PC-9 (cell line): ENCODE data around the gene KPNA2.

ENCODE experiments used
- EZH2 ChIP-seq: fragments of 200-600 bp; sonication (generic); IDR thresholded peaks from 2 replicates; pipeline ENCODE4 v1.8.0; 2017; ENCODE audit warnings: antibody characterized with exemption, low read depth
- TF ChIP-seq, protein P1 (sequence below): fragments of 200-600 bp; sonication (generic); conservative IDR thresholded peaks from 2 replicates; pipeline ENCODE4 v1.6.1; 2017; ENCODE audit warnings: mixed run types, antibody characterized with exemption, mild to moderate bottlenecking, moderate library complexity

- TF ChIP-seq, protein P1, sequence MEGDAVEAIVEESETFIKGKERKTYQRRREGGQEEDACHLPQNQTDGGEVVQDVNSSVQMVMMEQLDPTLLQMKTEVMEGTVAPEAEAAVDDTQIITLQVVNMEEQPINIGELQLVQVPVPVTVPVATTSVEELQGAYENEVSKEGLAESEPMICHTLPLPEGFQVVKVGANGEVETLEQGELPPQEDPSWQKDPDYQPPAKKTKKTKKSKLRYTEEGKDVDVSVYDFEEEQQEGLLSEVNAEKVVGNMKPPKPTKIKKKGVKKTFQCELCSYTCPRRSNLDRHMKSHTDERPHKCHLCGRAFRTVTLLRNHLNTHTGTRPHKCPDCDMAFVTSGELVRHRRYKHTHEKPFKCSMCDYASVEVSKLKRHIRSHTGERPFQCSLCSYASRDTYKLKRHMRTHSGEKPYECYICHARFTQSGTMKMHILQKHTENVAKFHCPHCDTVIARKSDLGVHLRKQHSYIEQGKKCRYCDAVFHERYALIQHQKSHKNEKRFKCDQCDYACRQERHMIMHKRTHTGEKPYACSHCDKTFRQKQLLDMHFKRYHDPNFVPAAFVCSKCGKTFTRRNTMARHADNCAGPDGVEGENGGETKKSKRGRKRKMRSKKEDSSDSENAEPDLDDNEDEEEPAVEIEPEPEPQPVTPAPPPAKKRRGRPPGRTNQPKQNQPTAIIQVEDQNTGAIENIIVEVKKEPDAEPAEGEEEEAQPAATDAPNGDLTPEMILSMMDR = no peak
- TF ChIP-seq EZH2 = no peak
These were observed 408 bp upstream of the KPNA2 start for GRCh38 chr17:68035131-68035522.
